Fibroblast of lung (primary cell): ENCODE results near the gene FGF1.

ENCODE experiments used
- EZH2 ChIP-seq: IDR thresholded peaks from 2 replicates; pipeline ENCODE4 v1.5.1; 2012; ENCODE audit warnings: low read length, control low read depth, mild to moderate bottlenecking; ENCODE audit errors: missing control alignments
- TF ChIP-seq, protein P1 (sequence below), 2 donors: IDR thresholded peaks in 1 of 2; conservative IDR thresholded peaks in 1 of 2; 1 replicate in 1 of 2; 2 replicates in 1 of 2; pipeline ENCODE4 v1.5.1; 2011 to 2012; ENCODE audit warnings: low read length in 2 of 2, control low read depth in 1 of 2, inconsistent platforms in 1 of 2, low read depth in 1 of 2, mild to moderate bottlenecking in 1 of 2

DNA sequence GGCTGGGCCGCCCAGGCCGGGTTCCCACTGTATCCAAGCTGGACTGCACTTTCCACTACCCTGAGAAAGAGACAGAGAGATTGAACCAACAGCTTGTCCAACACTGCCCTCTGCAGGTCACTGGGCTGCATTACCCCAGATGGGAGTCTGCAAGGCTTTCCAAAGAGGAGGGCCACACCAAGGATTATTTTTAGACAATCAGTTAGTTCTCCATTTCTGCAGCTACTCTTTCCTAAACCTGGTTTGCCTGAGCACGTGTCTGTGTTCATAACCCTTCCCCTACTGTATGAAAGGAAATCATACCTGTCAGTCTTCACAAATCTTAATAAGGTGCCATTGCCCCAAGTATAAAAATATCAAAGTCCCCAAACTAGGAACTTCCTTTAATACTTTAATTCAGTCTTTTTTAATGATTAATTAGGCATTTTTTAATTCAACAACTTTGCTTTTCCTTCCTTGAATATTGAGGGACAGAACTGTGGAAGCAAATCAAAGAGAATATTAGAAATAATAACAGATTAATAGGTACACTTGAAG lies 13.4 kb upstream of the FGF1 start:
- TF ChIP-seq, protein P1, sequence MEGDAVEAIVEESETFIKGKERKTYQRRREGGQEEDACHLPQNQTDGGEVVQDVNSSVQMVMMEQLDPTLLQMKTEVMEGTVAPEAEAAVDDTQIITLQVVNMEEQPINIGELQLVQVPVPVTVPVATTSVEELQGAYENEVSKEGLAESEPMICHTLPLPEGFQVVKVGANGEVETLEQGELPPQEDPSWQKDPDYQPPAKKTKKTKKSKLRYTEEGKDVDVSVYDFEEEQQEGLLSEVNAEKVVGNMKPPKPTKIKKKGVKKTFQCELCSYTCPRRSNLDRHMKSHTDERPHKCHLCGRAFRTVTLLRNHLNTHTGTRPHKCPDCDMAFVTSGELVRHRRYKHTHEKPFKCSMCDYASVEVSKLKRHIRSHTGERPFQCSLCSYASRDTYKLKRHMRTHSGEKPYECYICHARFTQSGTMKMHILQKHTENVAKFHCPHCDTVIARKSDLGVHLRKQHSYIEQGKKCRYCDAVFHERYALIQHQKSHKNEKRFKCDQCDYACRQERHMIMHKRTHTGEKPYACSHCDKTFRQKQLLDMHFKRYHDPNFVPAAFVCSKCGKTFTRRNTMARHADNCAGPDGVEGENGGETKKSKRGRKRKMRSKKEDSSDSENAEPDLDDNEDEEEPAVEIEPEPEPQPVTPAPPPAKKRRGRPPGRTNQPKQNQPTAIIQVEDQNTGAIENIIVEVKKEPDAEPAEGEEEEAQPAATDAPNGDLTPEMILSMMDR (conservative IDR thresholded peaks at IDR 0.05 in 1 of 2, IDR thresholded peaks at IDR 0.05 in 1 of 2; ENCODE audit: low read depth in 1 of 2, low read length in 2 of 2): peak; percentile 95 to 98
- TF ChIP-seq EZH2: no peak
